HG02678 (cell line): ENCODE data around the gene RPA3.
"Not testable (repeated sequence)": the region's sequence is repeated elsewhere in the genome, so short reads cannot be mapped to it uniquely, and the experiment has no call there.

ENCODE experiments used
- ATAC-seq: cut with Tn5 transposase; IDR thresholded peaks from one replicate; pipeline ENCODE4 v1.9.1; 2021; ENCODE audit warnings: mild to moderate bottlenecking, moderate library complexity; ENCODE audit not compliant: unreplicated experiment

The RPA3 gene

GRCh38 chr7:7695111-7695817, 23.1 kb downstream of the RPA3 start:
- no peak for ATAC-seq

GRCh38 chr7:7694542-7694941, 23.9 kb downstream of the RPA3 start:
- no peak for ATAC-seq

GRCh38 chr7:7693881-7694280, 24.5 kb downstream of the RPA3 start:
- no peak for ATAC-seq

- no peak for ATAC-seq
Measured at GRCh38 chr7:7688956-7689355, 29.5 kb downstream of the RPA3 start.

- ATAC-seq: no peak
Measured at GRCh38 chr7:7688310-7688709, 30.1 kb downstream of the RPA3 start.

GRCh38 chr7:7687800-7688199, 30.6 kb downstream of the RPA3 start:
- no peak for ATAC-seq

GRCh38 chr7:7686811-7687508, 31.4 kb downstream of the RPA3 start:
- no peak for ATAC-seq

GRCh38 chr7:7682861-7683260, 35.5 kb downstream of the RPA3 start:
- ATAC-seq: no peak

GRCh38 chr7:7681936-7682329, 36.5 kb downstream of the RPA3 start:
- no peak for ATAC-seq

- peak; percentile 75 for ATAC-seq
Measured at GRCh38 chr7:7681191-7681935, 37.0 kb downstream of the RPA3 start.

GRCh38 chr7:7679640-7680039, 38.8 kb downstream of the RPA3 start:
- not testable (repeated sequence) for ATAC-seq

GRCh38 chr7:7675686-7676085, 42.7 kb downstream of the RPA3 start:
- ATAC-seq: no peak

GRCh38 chr7:7673240-7673550, 45.2 kb downstream of the RPA3 start:
- no peak for ATAC-seq

GRCh38 chr7:7672545-7673239, 45.7 kb downstream of the RPA3 start:
- ATAC-seq: no peak

- ATAC-seq: no peak
Measured at GRCh38 chr7:7671361-7671760, 47.0 kb downstream of the RPA3 start.

GRCh38 chr7:7670490-7670889, 47.9 kb downstream of the RPA3 start:
- ATAC-seq: no peak

GRCh38 chr7:7668706-7669105, 49.7 kb downstream of the RPA3 start:
- ATAC-seq: no peak

- no peak for ATAC-seq
Measured at GRCh38 chr7:7667187-7667586, 51.2 kb downstream of the RPA3 start.

- ATAC-seq: no peak
Measured at GRCh38 chr7:7665031-7665430, 53.4 kb downstream of the RPA3 start.

GRCh38 chr7:7664291-7664690, 54.1 kb downstream of the RPA3 start:
- ATAC-seq: no peak

GRCh38 chr7:7662527-7662926, 55.9 kb downstream of the RPA3 start:
- ATAC-seq: no peak
